K562 (cell line): Measurements from ENCODE around the gene SRSF1. TPM values are rescaled to one million over a fixed set of nuclear protein-coding genes. Genes with fewer than 3 reads are reported as not detected.

Experiments used
- COPS2 ChIP-seq: fragments of 450-650 bp; conservative IDR thresholded peaks from 2 replicates; pipeline ENCODE4 v1.6.1; 2016; ENCODE audit warnings: mild to moderate bottlenecking, moderate library complexity
- MTA2 ChIP-seq: fragments of 450-650 bp; IDR thresholded peaks from 2 replicates; pipeline ENCODE4 v1.6.1; 2016; ENCODE audit warnings: low read depth
- ZNF696 ChIP-seq: fragments of 250-450 bp; sonication (Bioruptor Pico); conservative IDR thresholded peaks from 2 replicates; pipeline ENCODE4 v1.4.0; 2020; ENCODE audit warnings: mild to moderate bottlenecking, moderate library complexity
- polyA plus RNA-seq, 8 experiments: library from polyadenylated mRNA; depleted of rRNA in 4 of 8; stranded (reverse) in 5 of 8; unstranded in 3 of 8; fragments of >200 nt; fragmentation: Nextera tagmentation in 2 of 8; fragmentation: Illumina TruSeq in 1 of 8; extraction: Ambion mirVana in 2 of 8; extraction: Trizol in 1 of 8; gene quantifications; 2 replicates each; pipeline versions ENCODE4 v1.2.1 to v1.2.3, GENCODE V29; 2011 to 2014; ENCODE audit warnings: inconsistent platforms in 1 of 8, missing spikeins in 1 of 8
- total RNA-seq, 7 experiments: library from RNA; depleted of rRNA in 6 of 7; stranded (reverse); fragments of >200 nt in 6 of 7; fragmentation: Illumina TruSeq in 2 of 7; extraction: Trizol in 2 of 7; gene quantifications; 2 replicates each; pipeline versions ENCODE4 v1.2.1 to v1.2.3, GENCODE V29; 2011 to 2021; ENCODE audit warnings: low replicate concordance in 1 of 7
- TF ChIP-seq, protein P1 (sequence below): fragments of 450-650 bp; IDR thresholded peaks from 2 replicates; pipeline ENCODE4 v1.6.1; 2016; ENCODE audit warnings: mild to moderate bottlenecking, moderate library complexity
- TF ChIP-seq, protein P2 (sequence below): fragments of 250-450 bp; sonication (Bioruptor Pico); IDR thresholded peaks from 2 replicates; pipeline ENCODE4 v1.6.1; 2021; ENCODE audit warnings: mild to moderate bottlenecking
- TF ChIP-seq, protein P3 (sequence below): fragments of 450-650 bp; IDR thresholded peaks from 2 replicates; pipeline ENCODE4 v1.6.1; 2016; ENCODE audit warnings: low read depth

SRSF1 gene
- total and polyA plus RNA-seq, 9 of the 15 experiments (the other 6 are each of a cell fraction or from before 2014, with no cell fraction given) = 77.8 to 559 (median 442) TPM

DNA sequence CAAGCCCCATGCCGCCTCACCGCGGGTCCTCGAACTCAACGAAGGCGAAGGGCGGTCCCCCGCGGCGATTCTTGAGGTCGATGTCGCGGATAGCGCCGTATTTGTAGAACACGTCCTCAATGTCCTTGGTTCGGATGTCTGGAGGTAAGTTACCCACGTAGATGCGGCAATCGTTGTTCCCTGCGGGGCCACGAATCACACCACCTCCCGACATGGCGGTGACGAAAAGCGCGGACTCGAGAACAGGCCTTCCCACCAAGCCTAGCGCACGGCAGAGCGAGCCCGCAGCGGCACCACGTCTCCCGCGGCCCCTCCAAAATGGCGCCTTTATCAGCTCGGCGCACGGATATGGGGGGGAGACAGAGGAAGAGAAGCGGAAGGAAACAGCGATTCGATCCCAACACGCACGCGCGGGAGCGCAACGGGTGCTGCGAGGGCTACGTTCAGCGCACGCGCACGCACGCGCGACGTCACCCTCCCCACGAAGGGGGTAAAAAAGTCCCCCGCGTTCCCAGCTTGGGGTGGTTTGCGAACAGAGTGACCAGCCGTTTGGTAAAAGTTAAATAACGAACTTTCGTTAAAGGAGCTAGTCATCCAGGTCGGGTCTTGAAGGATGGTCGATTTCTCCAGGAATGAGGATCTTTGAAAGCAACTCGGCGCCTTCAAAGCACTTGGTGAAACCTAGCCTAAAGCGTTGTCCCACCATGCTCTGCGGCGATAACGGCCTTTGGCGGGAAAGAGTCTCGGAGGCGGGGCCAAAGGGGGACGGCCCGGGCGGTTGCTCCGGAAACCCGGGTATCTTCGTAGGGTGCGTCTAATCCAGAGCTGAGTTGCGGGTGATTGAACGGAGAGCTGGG is at the start of gene SRSF1 (continued):
- TF ChIP-seq, protein P1, sequence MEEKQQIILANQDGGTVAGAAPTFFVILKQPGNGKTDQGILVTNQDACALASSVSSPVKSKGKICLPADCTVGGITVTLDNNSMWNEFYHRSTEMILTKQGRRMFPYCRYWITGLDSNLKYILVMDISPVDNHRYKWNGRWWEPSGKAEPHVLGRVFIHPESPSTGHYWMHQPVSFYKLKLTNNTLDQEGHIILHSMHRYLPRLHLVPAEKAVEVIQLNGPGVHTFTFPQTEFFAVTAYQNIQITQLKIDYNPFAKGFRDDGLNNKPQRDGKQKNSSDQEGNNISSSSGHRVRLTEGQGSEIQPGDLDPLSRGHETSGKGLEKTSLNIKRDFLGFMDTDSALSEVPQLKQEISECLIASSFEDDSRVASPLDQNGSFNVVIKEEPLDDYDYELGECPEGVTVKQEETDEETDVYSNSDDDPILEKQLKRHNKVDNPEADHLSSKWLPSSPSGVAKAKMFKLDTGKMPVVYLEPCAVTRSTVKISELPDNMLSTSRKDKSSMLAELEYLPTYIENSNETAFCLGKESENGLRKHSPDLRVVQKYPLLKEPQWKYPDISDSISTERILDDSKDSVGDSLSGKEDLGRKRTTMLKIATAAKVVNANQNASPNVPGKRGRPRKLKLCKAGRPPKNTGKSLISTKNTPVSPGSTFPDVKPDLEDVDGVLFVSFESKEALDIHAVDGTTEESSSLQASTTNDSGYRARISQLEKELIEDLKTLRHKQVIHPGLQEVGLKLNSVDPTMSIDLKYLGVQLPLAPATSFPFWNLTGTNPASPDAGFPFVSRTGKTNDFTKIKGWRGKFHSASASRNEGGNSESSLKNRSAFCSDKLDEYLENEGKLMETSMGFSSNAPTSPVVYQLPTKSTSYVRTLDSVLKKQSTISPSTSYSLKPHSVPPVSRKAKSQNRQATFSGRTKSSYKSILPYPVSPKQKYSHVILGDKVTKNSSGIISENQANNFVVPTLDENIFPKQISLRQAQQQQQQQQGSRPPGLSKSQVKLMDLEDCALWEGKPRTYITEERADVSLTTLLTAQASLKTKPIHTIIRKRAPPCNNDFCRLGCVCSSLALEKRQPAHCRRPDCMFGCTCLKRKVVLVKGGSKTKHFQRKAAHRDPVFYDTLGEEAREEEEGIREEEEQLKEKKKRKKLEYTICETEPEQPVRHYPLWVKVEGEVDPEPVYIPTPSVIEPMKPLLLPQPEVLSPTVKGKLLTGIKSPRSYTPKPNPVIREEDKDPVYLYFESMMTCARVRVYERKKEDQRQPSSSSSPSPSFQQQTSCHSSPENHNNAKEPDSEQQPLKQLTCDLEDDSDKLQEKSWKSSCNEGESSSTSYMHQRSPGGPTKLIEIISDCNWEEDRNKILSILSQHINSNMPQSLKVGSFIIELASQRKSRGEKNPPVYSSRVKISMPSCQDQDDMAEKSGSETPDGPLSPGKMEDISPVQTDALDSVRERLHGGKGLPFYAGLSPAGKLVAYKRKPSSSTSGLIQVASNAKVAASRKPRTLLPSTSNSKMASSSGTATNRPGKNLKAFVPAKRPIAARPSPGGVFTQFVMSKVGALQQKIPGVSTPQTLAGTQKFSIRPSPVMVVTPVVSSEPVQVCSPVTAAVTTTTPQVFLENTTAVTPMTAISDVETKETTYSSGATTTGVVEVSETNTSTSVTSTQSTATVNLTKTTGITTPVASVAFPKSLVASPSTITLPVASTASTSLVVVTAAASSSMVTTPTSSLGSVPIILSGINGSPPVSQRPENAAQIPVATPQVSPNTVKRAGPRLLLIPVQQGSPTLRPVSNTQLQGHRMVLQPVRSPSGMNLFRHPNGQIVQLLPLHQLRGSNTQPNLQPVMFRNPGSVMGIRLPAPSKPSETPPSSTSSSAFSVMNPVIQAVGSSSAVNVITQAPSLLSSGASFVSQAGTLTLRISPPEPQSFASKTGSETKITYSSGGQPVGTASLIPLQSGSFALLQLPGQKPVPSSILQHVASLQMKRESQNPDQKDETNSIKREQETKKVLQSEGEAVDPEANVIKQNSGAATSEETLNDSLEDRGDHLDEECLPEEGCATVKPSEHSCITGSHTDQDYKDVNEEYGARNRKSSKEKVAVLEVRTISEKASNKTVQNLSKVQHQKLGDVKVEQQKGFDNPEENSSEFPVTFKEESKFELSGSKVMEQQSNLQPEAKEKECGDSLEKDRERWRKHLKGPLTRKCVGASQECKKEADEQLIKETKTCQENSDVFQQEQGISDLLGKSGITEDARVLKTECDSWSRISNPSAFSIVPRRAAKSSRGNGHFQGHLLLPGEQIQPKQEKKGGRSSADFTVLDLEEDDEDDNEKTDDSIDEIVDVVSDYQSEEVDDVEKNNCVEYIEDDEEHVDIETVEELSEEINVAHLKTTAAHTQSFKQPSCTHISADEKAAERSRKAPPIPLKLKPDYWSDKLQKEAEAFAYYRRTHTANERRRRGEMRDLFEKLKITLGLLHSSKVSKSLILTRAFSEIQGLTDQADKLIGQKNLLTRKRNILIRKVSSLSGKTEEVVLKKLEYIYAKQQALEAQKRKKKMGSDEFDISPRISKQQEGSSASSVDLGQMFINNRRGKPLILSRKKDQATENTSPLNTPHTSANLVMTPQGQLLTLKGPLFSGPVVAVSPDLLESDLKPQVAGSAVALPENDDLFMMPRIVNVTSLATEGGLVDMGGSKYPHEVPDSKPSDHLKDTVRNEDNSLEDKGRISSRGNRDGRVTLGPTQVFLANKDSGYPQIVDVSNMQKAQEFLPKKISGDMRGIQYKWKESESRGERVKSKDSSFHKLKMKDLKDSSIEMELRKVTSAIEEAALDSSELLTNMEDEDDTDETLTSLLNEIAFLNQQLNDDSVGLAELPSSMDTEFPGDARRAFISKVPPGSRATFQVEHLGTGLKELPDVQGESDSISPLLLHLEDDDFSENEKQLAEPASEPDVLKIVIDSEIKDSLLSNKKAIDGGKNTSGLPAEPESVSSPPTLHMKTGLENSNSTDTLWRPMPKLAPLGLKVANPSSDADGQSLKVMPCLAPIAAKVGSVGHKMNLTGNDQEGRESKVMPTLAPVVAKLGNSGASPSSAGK = peak; percentile 99
- TF ChIP-seq, protein P2, sequence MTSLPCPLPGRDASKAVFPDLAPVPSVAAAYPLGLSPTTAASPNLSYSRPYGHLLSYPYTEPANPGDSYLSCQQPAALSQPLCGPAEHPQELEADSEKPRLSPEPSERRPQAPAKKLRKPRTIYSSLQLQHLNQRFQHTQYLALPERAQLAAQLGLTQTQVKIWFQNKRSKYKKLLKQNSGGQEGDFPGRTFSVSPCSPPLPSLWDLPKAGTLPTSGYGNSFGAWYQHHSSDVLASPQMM (CRISPR knock-in tag) = no peak
- TF ChIP-seq COPS2 (no peak), MTA2 (no peak), ZNF696 (no peak)
- TF ChIP-seq, protein P3, sequence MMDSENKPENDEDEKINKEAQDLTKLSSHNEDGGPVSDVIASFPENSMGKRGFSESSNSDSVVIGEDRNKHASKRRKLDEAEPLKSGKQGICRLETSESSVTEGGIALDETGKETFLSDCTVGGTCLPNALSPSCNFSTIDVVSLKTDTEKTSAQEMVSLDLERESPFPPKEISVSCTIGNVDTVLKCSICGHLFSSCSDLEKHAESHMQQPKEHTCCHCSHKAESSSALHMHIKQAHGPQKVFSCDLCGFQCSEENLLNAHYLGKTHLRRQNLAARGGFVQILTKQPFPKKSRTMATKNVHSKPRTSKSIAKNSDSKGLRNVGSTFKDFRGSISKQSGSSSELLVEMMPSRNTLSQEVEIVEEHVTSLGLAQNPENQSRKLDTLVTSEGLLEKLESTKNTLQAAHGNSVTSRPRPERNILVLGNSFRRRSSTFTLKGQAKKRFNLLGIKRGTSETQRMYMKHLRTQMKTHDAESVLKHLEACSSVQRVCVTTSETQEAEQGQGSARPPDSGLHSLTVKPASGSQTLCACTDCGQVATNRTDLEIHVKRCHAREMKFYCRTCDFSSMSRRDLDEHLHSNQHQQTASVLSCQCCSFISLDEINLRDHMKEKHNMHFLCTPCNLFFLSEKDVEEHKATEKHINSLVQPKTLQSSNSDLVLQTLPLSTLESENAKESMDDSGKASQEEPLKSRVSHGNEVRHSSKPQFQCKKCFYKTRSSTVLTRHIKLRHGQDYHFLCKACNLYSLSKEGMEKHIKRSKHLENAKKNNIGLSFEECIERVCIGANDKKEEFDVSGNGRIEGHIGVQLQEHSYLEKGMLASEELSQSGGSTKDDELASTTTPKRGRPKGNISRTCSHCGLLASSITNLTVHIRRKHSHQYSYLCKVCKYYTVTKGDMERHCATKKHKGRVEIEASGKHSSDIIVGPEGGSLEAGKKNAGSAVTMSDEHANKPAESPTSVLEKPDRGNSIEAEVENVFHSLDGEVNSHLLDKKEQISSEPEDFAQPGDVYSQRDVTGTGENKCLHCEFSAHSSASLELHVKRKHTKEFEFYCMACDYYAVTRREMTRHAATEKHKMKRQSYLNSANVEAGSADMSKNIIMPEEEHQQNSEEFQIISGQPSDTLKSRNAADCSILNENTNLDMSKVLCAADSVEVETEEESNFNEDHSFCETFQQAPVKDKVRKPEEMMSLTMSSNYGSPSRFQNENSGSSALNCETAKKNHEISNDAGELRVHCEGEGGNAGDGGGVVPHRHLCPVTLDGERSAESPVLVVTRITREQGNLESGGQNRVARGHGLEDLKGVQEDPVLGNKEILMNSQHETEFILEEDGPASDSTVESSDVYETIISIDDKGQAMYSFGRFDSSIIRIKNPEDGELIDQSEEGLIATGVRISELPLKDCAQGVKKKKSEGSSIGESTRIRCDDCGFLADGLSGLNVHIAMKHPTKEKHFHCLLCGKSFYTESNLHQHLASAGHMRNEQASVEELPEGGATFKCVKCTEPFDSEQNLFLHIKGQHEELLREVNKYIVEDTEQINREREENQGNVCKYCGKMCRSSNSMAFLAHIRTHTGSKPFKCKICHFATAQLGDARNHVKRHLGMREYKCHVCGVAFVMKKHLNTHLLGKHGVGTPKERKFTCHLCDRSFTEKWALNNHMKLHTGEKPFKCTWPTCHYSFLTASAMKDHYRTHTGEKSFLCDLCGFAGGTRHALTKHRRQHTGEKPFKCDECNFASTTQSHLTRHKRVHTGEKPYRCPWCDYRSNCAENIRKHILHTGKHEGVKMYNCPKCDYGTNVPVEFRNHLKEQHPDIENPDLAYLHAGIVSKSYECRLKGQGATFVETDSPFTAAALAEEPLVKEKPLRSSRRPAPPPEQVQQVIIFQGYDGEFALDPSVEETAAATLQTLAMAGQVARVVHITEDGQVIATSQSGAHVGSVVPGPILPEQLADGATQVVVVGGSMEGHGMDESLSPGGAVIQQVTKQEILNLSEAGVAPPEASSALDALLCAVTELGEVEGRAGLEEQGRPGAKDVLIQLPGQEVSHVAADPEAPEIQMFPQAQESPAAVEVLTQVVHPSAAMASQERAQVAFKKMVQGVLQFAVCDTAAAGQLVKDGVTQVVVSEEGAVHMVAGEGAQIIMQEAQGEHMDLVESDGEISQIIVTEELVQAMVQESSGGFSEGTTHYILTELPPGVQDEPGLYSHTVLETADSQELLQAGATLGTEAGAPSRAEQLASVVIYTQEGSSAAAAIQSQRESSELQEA = peak; percentile 90
